SK-N-SH (cell line): Measurements from ENCODE around the gene TMEM62. TPM values are rescaled to one million over a fixed set of nuclear protein-coding genes. Genes with fewer than 3 reads are reported as not detected.

Experiments used
- CTCF ChIA-PET: fragments of 300-600, 350-600 bp; formaldehyde crosslinking; extraction: SDS; loops from one replicate; lab custom pipeline; 2021; lab: Yijun Ruan, JAX
- POLR2A ChIA-PET: fragments of 350-600 bp; sonication (Branson Sonifier 250); formaldehyde crosslinking; extraction: SDS; loops from one replicate; lab custom pipeline; 2020; ENCODE audit warnings: antibody characterized with exemption, inconsistent platforms; lab: Yijun Ruan, JAX
- DNase-seq: peaks from one replicate; pipeline ENCODE4 v3.0.0; 2012
- H2AFZ ChIP-seq: fragments of 200-600 bp; sonication (generic); 2 replicates; pipeline ENCODE4 v1.8.1; 2016; ENCODE audit warnings: antibody characterized with exemption, mild to moderate bottlenecking, low read depth
- H3F3A ChIP-seq: fragments of 200-600 bp; sonication (generic); replicated peaks from 2 replicates; pipeline ENCODE3; 2016; ENCODE audit warnings: antibody characterized with exemption, mild to moderate bottlenecking; ENCODE audit not compliant: insufficient read depth
- H3K27ac ChIP-seq, 2 experiments: fragments of 200-500 bp in 1 of 2; fragments of 200-600 bp in 1 of 2; sonication (Bioruptor generic) in 1 of 2; sonication (generic), shearing (Covaris generic) in 1 of 2; 2 replicates each; pipeline versions ENCODE4 v1.5.1 to v1.6.1; 2014 to 2016; ENCODE audit warnings: low read depth in 2 of 2, inconsistent platforms in 1 of 2, low read length in 1 of 2, mild to moderate bottlenecking in 1 of 2, mixed read lengths in 1 of 2
- H3K27me3 ChIP-seq: fragments of 200-600 bp; sonication (generic), shearing (Covaris generic); 2 replicates; pipeline ENCODE4 v1.6.1; 2016; ENCODE audit warnings: mixed run types; ENCODE audit not compliant: insufficient read depth
- H3K36me3 ChIP-seq, 2 experiments: fragments of 200-500 bp in 1 of 2; fragments of 200-600 bp in 1 of 2; sonication (Bioruptor generic) in 1 of 2; sonication (generic) in 1 of 2; replicated peaks in 1 of 2; 2 replicates each; pipeline versions ENCODE3 to v1.5.1; 2014 to 2016; ENCODE audit warnings: low read length in 1 of 2, mild to moderate bottlenecking in 1 of 2; ENCODE audit not compliant: insufficient read depth in 2 of 2, control insufficient read depth in 1 of 2
- H3K4me1 ChIP-seq, 2 experiments: fragments of 200-500 bp in 1 of 2; fragments of 200-600 bp in 1 of 2; sonication (Bioruptor generic) in 1 of 2; sonication (generic), shearing (Covaris generic) in 1 of 2; 2 replicates each; pipeline versions ENCODE4 v1.5.1 to v1.6.1; 2014 to 2016; ENCODE audit warnings: low read depth in 1 of 2, low read length in 1 of 2, mixed run types in 1 of 2; ENCODE audit not compliant: insufficient read depth in 2 of 2, control insufficient read depth in 1 of 2
- H3K4me2 ChIP-seq: fragments of 200-600 bp; sonication (generic), shearing (Covaris generic); 2 replicates; pipeline ENCODE4 v1.6.1; 2017; ENCODE audit warnings: mixed run types
- H3K4me3 ChIP-seq, 2 experiments: fragments of 200-500 bp in 1 of 2; fragments of 200-600 bp in 1 of 2; sonication (Bioruptor generic) in 1 of 2; sonication (generic), shearing (Covaris generic) in 1 of 2; 2 replicates each; pipeline versions ENCODE4 v1.5.1 to v1.8.1; 2014 to 2016; ENCODE audit warnings: low read depth in 2 of 2, inconsistent platforms in 1 of 2, low read length in 1 of 2, mild to moderate bottlenecking in 1 of 2, mixed read lengths in 1 of 2, moderate library complexity in 1 of 2
- H3K79me2 ChIP-seq: fragments of 200-600 bp; sonication (generic); 2 replicates; pipeline ENCODE4 v1.8.1; 2017; ENCODE audit warnings: mild to moderate bottlenecking; ENCODE audit not compliant: insufficient read depth
- H3K9ac ChIP-seq: fragments of 200-600 bp; sonication (generic); 2 replicates; pipeline ENCODE4 v1.6.1; 2017; ENCODE audit warnings: mixed run types
- H3K9me2 ChIP-seq: fragments of 200-600 bp; sonication (generic); 2 replicates; pipeline ENCODE4 v1.6.1; 2017; ENCODE audit warnings: mixed run types
- H3K9me3 ChIP-seq: fragments of 200-600 bp; sonication (generic); 2 replicates; pipeline ENCODE4 v1.6.1; 2017; ENCODE audit warnings: mixed run types, mild to moderate bottlenecking, moderate library complexity
- H4K20me1 ChIP-seq: fragments of 200-600 bp; sonication (generic); 2 replicates; pipeline ENCODE4 v1.6.1; 2017; ENCODE audit warnings: mild to moderate bottlenecking, mixed run types; ENCODE audit not compliant: insufficient read depth
- CTCF ChIP-seq: fragments of 200-600 bp; sonication (generic); IDR thresholded peaks from 2 replicates; pipeline ENCODE4 v1.6.1; 2017; ENCODE audit warnings: antibody characterized with exemption, mild to moderate bottlenecking, moderate library complexity
- ELF1 ChIP-seq: IDR thresholded peaks from 2 replicates; pipeline ENCODE4 v1.4.0; 2012
- FOSL2 ChIP-seq: IDR thresholded peaks from 2 replicates; pipeline ENCODE4 v1.4.0; 2012; ENCODE audit warnings: low read depth, mild to moderate bottlenecking, moderate library complexity, borderline replicate concordance
- IRF3 ChIP-seq: fragments of 150-350 bp; IDR thresholded peaks from 2 replicates; pipeline ENCODE4 v1.6.1; 2016; ENCODE audit warnings: mild to moderate bottlenecking, low read depth, low read length
- MAX ChIP-seq: IDR thresholded peaks from 2 replicates; pipeline ENCODE4 v1.4.0; 2012; ENCODE audit warnings: low read depth
- MXI1 ChIP-seq: IDR thresholded peaks from 2 replicates; pipeline ENCODE4 v1.6.1; 2012; ENCODE audit warnings: mild to moderate bottlenecking, low read depth, low read length, improper control_type of control experiment
- PBX3 ChIP-seq: IDR thresholded peaks from 2 replicates; pipeline ENCODE4; 2012
- RCOR1 ChIP-seq: fragments of 150-350 bp; IDR thresholded peaks from 2 replicates; pipeline ENCODE4 v1.6.1; 2017; ENCODE audit warnings: antibody characterized with exemption, low read length
- RFX5 ChIP-seq: IDR thresholded peaks from 2 replicates; pipeline ENCODE4 v1.6.1; 2012; ENCODE audit warnings: mild to moderate bottlenecking, improper control_type of control experiment, low read length
- SIN3A ChIP-seq: IDR thresholded peaks from 2 replicates; pipeline ENCODE4 v1.6.1; 2012; ENCODE audit warnings: low read depth, mild to moderate bottlenecking, low read length, moderate library complexity, borderline replicate concordance
- TAF1 ChIP-seq: IDR thresholded peaks from 2 replicates; pipeline ENCODE4 v1.6.1; 2012; ENCODE audit warnings: low read depth, mild to moderate bottlenecking, low read length, moderate library complexity, borderline replicate concordance
- WGBS: methylation state at CpG from one replicate; pipeline ENCODE4 v1.1.6; 2017; ENCODE audit warnings: low lambda C conversion rate; 5-methylcytosine and 5-hydroxymethylcytosine counted together
- polyA plus RNA-seq, 3 experiments: library from polyadenylated mRNA; depleted of rRNA; stranded (reverse); fragments of >200 nt; gene quantifications; 2 replicates each; pipeline ENCODE4 v1.2.3, GENCODE V29; 2012
- TF ChIP-seq, protein P1 (sequence below): IDR thresholded peaks from 2 replicates; pipeline ENCODE4 v1.6.1; 2012; ENCODE audit warnings: mild to moderate bottlenecking, low read depth, low read length, moderate library complexity
- TF ChIP-seq, protein P2 (sequence below): fragments of 150-350 bp; IDR thresholded peaks from 2 replicates; pipeline ENCODE4 v1.6.1; 2017; ENCODE audit warnings: antibody characterized with exemption, low read length, low read depth, borderline replicate concordance

Gene TMEM62
- polyA plus RNA-seq, 1 of the 3 experiments (the other 2 are of a cell fraction), result 3.3 TPM

DNA sequence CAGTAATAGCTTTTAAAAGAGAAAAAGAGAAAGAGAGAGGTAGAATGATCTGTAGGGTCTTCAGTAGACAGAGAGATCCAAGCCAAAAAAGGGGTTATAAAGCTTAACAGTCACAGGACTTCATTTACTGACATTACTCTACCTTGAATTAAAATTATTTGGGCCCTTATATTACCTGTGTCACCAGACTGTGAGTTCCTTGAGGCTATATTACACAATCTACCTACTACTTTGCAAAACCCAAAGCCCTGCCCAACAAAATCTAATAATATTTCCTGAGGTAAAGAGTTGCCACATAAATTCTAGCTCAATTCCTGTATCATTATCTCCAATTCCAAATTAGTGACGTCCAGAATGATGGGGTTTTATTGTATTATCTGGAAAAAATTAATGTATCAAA lies 29.5 kb upstream of the TMEM62 start:
- 81% methylated on average over 1 of the region's 1 CpG for WGBS
- H3K9ac ChIP-seq, result no peak overlapping the region
- H3K4me1 ChIP-seq, result peaks cover 0 to 4% of the 10 kb centered on the region in 2 experiments; a peak in 2 of 4 replicates
- H3K4me3 ChIP-seq, result no peak overlapping the region
- H3K4me2 ChIP-seq, result peak overlapping the region; percentile 81; the same call in 1 of the 2 replicates
- TF ChIP-seq CTCF, result no peak
- TF ChIP-seq TAF1, result no peak
- TF ChIP-seq, all 33 proteins: peak for 0
- no peak overlapping the region for H2AFZ ChIP-seq
- no peaks in the 10 kb centered on the region for H3K9me3 ChIP-seq
- ChIA-PET POLR2A (no interaction called here), CTCF (no interaction called here)
- H3K79me2 ChIP-seq, result peaks cover 69% of the 10 kb centered on the region
- no peaks in the 10 kb centered on the region for H4K20me1 ChIP-seq
- H3F3A ChIP-seq, result no peaks in the 10 kb centered on the region
- H3K27me3 ChIP-seq, result no peaks in the 10 kb centered on the region
- no peaks in the 10 kb centered on the region for H3K9me2 ChIP-seq
- H3K27ac ChIP-seq, result no peak overlapping the region
- no peak for DNase-seq
- peaks cover 3 to 11% of the 10 kb centered on the region in 2 experiments for H3K36me3 ChIP-seq

DNA sequence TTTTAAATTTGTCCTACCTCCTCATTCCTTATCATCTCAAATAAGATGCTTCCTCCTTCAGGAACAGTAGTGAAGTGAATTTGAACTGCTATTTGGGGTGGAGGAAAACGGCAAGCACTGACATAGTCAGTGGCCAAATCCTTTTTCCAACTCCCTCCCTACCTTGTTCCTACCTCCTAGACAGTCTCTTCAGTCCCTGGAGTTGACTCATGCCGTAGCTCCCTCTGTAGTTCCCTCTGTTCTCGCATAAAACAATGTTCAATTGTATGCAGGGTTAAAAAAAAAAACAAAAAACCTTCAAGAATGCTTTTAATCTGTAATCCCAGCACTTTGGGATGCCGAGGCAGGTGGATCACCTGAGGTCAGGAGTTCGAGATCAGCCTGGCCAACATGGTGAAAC lies 29.0 kb upstream of the TMEM62 start:
- Histone ChIP-seq H3F3A (no peaks in the 10 kb centered on the region), H3K4me3 (peak overlapping the region; percentile 73; a peak in 3 of 4 replicates), H4K20me1 (no peaks in the 10 kb centered on the region), H2AFZ (no peak overlapping the region), H3K9me2 (no peaks in the 10 kb centered on the region), H3K4me2 (peak overlapping the region; percentile 81), H3K9ac (peak overlapping the region; percentile 79; the same call in 1 of the 2 replicates), H3K79me2 (peaks cover 64% of the 10 kb centered on the region), H3K4me1 (peaks cover 0 to 4% of the 10 kb centered on the region in 2 experiments; a peak in 2 of 4 replicates), H3K36me3 (peaks cover 1 to 10% of the 10 kb centered on the region in 2 experiments), H3K27ac (no peak overlapping the region), H3K9me3 (no peaks in the 10 kb centered on the region), H3K27me3 (no peaks in the 10 kb centered on the region)
- POLR2A ChIA-PET, result no interaction called here
- TF ChIP-seq, protein P1, sequence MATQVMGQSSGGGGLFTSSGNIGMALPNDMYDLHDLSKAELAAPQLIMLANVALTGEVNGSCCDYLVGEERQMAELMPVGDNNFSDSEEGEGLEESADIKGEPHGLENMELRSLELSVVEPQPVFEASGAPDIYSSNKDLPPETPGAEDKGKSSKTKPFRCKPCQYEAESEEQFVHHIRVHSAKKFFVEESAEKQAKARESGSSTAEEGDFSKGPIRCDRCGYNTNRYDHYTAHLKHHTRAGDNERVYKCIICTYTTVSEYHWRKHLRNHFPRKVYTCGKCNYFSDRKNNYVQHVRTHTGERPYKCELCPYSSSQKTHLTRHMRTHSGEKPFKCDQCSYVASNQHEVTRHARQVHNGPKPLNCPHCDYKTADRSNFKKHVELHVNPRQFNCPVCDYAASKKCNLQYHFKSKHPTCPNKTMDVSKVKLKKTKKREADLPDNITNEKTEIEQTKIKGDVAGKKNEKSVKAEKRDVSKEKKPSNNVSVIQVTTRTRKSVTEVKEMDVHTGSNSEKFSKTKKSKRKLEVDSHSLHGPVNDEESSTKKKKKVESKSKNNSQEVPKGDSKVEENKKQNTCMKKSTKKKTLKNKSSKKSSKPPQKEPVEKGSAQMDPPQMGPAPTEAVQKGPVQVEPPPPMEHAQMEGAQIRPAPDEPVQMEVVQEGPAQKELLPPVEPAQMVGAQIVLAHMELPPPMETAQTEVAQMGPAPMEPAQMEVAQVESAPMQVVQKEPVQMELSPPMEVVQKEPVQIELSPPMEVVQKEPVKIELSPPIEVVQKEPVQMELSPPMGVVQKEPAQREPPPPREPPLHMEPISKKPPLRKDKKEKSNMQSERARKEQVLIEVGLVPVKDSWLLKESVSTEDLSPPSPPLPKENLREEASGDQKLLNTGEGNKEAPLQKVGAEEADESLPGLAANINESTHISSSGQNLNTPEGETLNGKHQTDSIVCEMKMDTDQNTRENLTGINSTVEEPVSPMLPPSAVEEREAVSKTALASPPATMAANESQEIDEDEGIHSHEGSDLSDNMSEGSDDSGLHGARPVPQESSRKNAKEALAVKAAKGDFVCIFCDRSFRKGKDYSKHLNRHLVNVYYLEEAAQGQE, result no peak
- TF ChIP-seq SIN3A (no peak), MXI1 (no peak), FOSL2 (no peak), MAX (no peak), RCOR1 (no peak), ELF1 (no peak), PBX3 (no peak), RFX5 (no peak), IRF3 (no peak)
- TF ChIP-seq, protein P2, sequence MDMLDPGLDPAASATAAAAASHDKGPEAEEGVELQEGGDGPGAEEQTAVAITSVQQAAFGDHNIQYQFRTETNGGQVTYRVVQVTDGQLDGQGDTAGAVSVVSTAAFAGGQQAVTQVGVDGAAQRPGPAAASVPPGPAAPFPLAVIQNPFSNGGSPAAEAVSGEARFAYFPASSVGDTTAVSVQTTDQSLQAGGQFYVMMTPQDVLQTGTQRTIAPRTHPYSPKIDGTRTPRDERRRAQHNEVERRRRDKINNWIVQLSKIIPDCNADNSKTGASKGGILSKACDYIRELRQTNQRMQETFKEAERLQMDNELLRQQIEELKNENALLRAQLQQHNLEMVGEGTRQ, result no peak
- DNase-seq, result no peak
- CTCF ChIA-PET, result no interaction called here
- 54% methylated on average over 5 of the region's 5 CpGs for WGBS
